ENCODE data around the gene CRTAC1.

DNA sequence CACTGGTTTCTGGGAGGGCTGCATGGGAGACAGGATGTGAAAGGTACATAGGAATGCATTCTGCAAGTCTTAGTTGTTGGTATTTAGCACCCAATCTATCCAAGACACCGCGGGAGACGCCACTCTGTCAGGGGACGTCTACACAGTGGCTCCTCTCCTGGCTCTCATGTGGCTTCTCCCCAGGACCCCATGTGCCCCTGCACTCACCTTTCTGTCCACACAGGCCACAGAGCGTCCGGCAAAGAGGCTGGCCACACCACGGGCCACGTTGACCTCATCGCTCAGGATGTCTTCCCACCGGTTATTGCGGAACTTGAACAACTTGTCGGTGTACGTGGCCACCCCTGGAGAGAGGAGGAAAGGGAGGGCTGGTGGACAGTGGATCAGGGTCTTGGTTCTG lies 107.4 kb downstream of the CRTAC1 start:
- TF ChIP-seq BACH2 (CRISPR knock-in tag; IDR thresholded peaks at IDR 0.05; ENCODE audit: borderline replicate concordance): no peak
- TF ChIP-seq OSR1 (CRISPR knock-in tag; IDR thresholded peaks at IDR 0.05): no peak
- no peak for TF ChIP-seq SNAI2 (CRISPR knock-in tag; IDR thresholded peaks at IDR 0.05)
- no peak for TF ChIP-seq ZNF8 (CRISPR knock-in tag; IDR thresholded peaks at IDR 0.05)
- TF ChIP-seq, protein P1, sequence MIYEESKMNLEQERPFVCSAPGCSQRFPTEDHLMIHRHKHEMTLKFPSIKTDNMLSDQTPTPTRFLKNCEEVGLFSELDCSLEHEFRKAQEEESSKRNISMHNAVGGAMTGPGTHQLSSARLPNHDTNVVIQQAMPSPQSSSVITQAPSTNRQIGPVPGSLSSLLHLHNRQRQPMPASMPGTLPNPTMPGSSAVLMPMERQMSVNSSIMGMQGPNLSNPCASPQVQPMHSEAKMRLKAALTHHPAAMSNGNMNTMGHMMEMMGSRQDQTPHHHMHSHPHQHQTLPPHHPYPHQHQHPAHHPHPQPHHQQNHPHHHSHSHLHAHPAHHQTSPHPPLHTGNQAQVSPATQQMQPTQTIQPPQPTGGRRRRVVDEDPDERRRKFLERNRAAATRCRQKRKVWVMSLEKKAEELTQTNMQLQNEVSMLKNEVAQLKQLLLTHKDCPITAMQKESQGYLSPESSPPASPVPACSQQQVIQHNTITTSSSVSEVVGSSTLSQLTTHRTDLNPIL (CRISPR knock-in tag; IDR thresholded peaks at IDR 0.05; ENCODE audit: low read depth): no peak
- TF ChIP-seq TSHZ2 (CRISPR knock-in tag; IDR thresholded peaks at IDR 0.05): no peak
- no peak for TF ChIP-seq ZFP3 (CRISPR knock-in tag; IDR thresholded peaks at IDR 0.05)
- no peak for TF ChIP-seq TOX (CRISPR knock-in tag; IDR thresholded peaks at IDR 0.05; ENCODE audit: borderline replicate concordance)
- no peak for TF ChIP-seq CSRNP3 (CRISPR knock-in tag; IDR thresholded peaks at IDR 0.05)
- TF ChIP-seq ARNTL (CRISPR knock-in tag; IDR thresholded peaks at IDR 0.05; ENCODE audit: borderline replicate concordance, low read depth): no peak
- TF ChIP-seq, protein P2, sequence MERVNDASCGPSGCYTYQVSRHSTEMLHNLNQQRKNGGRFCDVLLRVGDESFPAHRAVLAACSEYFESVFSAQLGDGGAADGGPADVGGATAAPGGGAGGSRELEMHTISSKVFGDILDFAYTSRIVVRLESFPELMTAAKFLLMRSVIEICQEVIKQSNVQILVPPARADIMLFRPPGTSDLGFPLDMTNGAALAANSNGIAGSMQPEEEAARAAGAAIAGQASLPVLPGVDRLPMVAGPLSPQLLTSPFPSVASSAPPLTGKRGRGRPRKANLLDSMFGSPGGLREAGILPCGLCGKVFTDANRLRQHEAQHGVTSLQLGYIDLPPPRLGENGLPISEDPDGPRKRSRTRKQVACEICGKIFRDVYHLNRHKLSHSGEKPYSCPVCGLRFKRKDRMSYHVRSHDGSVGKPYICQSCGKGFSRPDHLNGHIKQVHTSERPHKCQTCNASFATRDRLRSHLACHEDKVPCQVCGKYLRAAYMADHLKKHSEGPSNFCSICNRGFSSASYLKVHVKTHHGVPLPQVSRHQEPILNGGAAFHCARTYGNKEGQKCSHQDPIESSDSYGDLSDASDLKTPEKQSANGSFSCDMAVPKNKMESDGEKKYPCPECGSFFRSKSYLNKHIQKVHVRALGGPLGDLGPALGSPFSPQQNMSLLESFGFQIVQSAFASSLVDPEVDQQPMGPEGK (CRISPR knock-in tag; IDR thresholded peaks at IDR 0.05; ENCODE audit: borderline replicate concordance): no peak
- no peak for TF ChIP-seq POU6F1 (CRISPR knock-in tag; IDR thresholded peaks at IDR 0.05; ENCODE audit: borderline replicate concordance, low read depth)
- TF ChIP-seq ESRRG (CRISPR knock-in tag; IDR thresholded peaks at IDR 0.05): no peak

Data from SK-N-SH treated with all-trans-retinoic acid at 6 μM for 48 hours (cell line).